Putamen (tissue), 1 donor: ENCODE measurements around the gene VAX1.
"Not testable (repeated sequence)": the region's sequence is repeated elsewhere in the genome, so short reads cannot be mapped to it uniquely, and the experiment has no call there.

ENCODE experiments used
- DNase-seq: peaks from one replicate; pipeline ENCODE4 v3.0.0-alpha.2; 2016; ENCODE audit warnings: low spot score

The VAX1 gene

GRCh38 chr10:117137911-117138642 is at the start of gene VAX1:
VAX1 (minus strand) TSS chr10:117138270; CDS start chr10:117138056, 214 bp downstream.
- no peak for DNase-seq

- DNase-seq, result no peak
These were observed 49.0 kb upstream of the VAX1 start for GRCh38 chr10:117186832-117187615.

- DNase-seq, result not testable (repeated sequence)
These were observed 47.7 kb upstream of the VAX1 start for GRCh38 chr10:117185817-117186216.

GRCh38 chr10:117184821-117185220 is 46.8 kb upstream of the VAX1 start:
- no peak for DNase-seq

GRCh38 chr10:117184296-117184695 is 46.2 kb upstream of the VAX1 start:
- no peak for DNase-seq

GRCh38 chr10:117178190-117178589 is 40.1 kb upstream of the VAX1 start:
- DNase-seq, result no peak

- DNase-seq, result peak; percentile 63
These were observed 37.9 kb upstream of the VAX1 start for GRCh38 chr10:117175901-117176534.

- DNase-seq, result no peak
These were observed 37.3 kb upstream of the VAX1 start for GRCh38 chr10:117175215-117175900.

GRCh38 chr10:117174439-117175214 is 36.6 kb upstream of the VAX1 start:
- peak; percentile 84 for DNase-seq

- no peak for DNase-seq
These were observed 32.2 kb upstream of the VAX1 start for GRCh38 chr10:117170244-117170643.

- no peak for DNase-seq
These were observed 31.4 kb upstream of the VAX1 start for GRCh38 chr10:117169480-117169879.

- DNase-seq, result no peak
These were observed 30.7 kb upstream of the VAX1 start for GRCh38 chr10:117168729-117169128.

- peak; percentile 62 for DNase-seq
These were observed 30.0 kb upstream of the VAX1 start for GRCh38 chr10:117167789-117168674.

- no peak for DNase-seq
These were observed 29.3 kb upstream of the VAX1 start for GRCh38 chr10:117167346-117167788.

- no peak for DNase-seq
These were observed 28.6 kb upstream of the VAX1 start for GRCh38 chr10:117166418-117167345.

- peak; percentile 62 for DNase-seq
These were observed 27.7 kb upstream of the VAX1 start for GRCh38 chr10:117165538-117166417.

GRCh38 chr10:117164592-117165537 is 26.8 kb upstream of the VAX1 start:
- DNase-seq, result no peak
